Neural cell (in vitro differentiated cells): ENCODE results near the gene TMCC1. TPM values are rescaled to one million over a fixed set of nuclear protein-coding genes. Genes with fewer than 3 reads are reported as not detected.

Source experiments
- H2AFZ ChIP-seq: fragments of 200-600, 300-800 bp; sonication (generic), shearing (Covaris generic); 2 replicates; pipeline ENCODE4 v1.6.0; 2014; ENCODE audit warnings: low read depth, mild to moderate bottlenecking, antibody characterized with exemption, low read length, moderate library complexity
- H3F3A ChIP-seq: fragments of 200-600 bp; shearing (Covaris generic); 2 replicates; pipeline ENCODE4 v1.6.1; 2016; ENCODE audit warnings: mild to moderate bottlenecking, moderate library complexity, mixed read lengths, antibody characterized with exemption, low read length; ENCODE audit not compliant: insufficient read depth, poor library complexity, severe bottlenecking
- H3K27ac ChIP-seq: fragments of 200-600, 300-800 bp; sonication (generic), shearing (Covaris generic); 2 replicates; pipeline ENCODE4 v1.5.1; 2014; ENCODE audit warnings: mild to moderate bottlenecking, low read length, moderate library complexity
- H3K27me3 ChIP-seq: fragments of 300-800, 200-600 bp; sonication (generic), shearing (Covaris generic); 2 replicates; pipeline ENCODE4 v1.6.0; 2014; ENCODE audit warnings: mild to moderate bottlenecking, low read depth, low read length, moderate library complexity; ENCODE audit not compliant: insufficient read depth
- H3K36me3 ChIP-seq: fragments of 300-800, 200-600 bp; sonication (generic), shearing (Covaris generic); 2 replicates; pipeline ENCODE4 v1.5.1; 2014; ENCODE audit warnings: mild to moderate bottlenecking, antibody characterized with exemption, low read length, moderate library complexity; ENCODE audit not compliant: insufficient read depth
- H3K4me2 ChIP-seq: fragments of 300-800, 200-600 bp; sonication (generic), shearing (Covaris generic); 2 replicates; pipeline ENCODE4 v1.6.0; 2014; ENCODE audit warnings: mild to moderate bottlenecking, low read length
- H3K4me3 ChIP-seq: fragments of 300-800, 200-600 bp; sonication (generic), shearing (Covaris generic); 2 replicates; pipeline ENCODE4 v1.5.1; 2014; ENCODE audit warnings: mild to moderate bottlenecking, low read length, moderate library complexity
- H3K79me2 ChIP-seq: fragments of 200-600 bp; shearing (Covaris generic); replicated peaks from 2 replicates; pipeline ENCODE4 v1.6.0; 2014; ENCODE audit warnings: mild to moderate bottlenecking, low read length, moderate library complexity; ENCODE audit not compliant: insufficient read depth
- H3K9ac ChIP-seq: fragments of 300-800, 200-600 bp; sonication (generic), shearing (Covaris generic); 2 replicates; pipeline ENCODE4 v1.6.1; 2016; ENCODE audit warnings: mild to moderate bottlenecking, low read length, mixed read lengths
- H3K9me2 ChIP-seq: fragments of 200-600 bp; shearing (Covaris generic); 2 replicates; pipeline ENCODE4 v1.6.1; 2016; ENCODE audit warnings: mild to moderate bottlenecking, low read length, mixed read lengths; ENCODE audit not compliant: insufficient read depth
- H3K9me3 ChIP-seq: fragments of 200-600, 300-800 bp; sonication (generic), shearing (Covaris generic); 2 replicates; pipeline ENCODE4 v1.6.1; 2016; ENCODE audit warnings: mild to moderate bottlenecking, mixed run types, low read length, moderate library complexity, mixed read lengths
- H4K20me1 ChIP-seq: fragments of 200-600 bp; shearing (Covaris generic); 2 replicates; pipeline ENCODE4 v1.6.1; 2016; ENCODE audit warnings: mild to moderate bottlenecking, mixed run types; ENCODE audit not compliant: insufficient read depth
- EP300 ChIP-seq: fragments of 450-650 bp; conservative IDR thresholded peaks from 2 replicates; pipeline ENCODE4 v1.6.1; 2014; ENCODE audit warnings: antibody characterized with exemption, mild to moderate bottlenecking, moderate library complexity; ENCODE audit not compliant: poor library complexity, severe bottlenecking
- EZH2 ChIP-seq: fragments of 200-600, 300-800 bp; shearing (Covaris generic), sonication (generic); IDR thresholded peaks from 2 replicates; pipeline ENCODE4 v1.6.1; 2014; ENCODE audit warnings: antibody characterized with exemption, low read length, borderline replicate concordance, mild to moderate bottlenecking; ENCODE audit not compliant: insufficient read depth, poor library complexity, severe bottlenecking
- MXI1 ChIP-seq: fragments of 450-650 bp; conservative IDR thresholded peaks from 2 replicates; pipeline ENCODE4 v1.6.1; 2014; ENCODE audit warnings: antibody characterized with exemption, mild to moderate bottlenecking; ENCODE audit not compliant: poor library complexity, severe bottlenecking
- POLR2AphosphoS5 ChIP-seq: IDR thresholded peaks from 2 replicates; pipeline ENCODE4 v1.6.1; 2012
- RAD21 ChIP-seq: fragments of 450-650 bp; conservative IDR thresholded peaks from 2 replicates; pipeline ENCODE4 v1.6.1; 2014; ENCODE audit warnings: antibody characterized with exemption, mild to moderate bottlenecking, moderate library complexity
- SMC3 ChIP-seq: fragments of 450-650 bp; conservative IDR thresholded peaks from 2 replicates; pipeline ENCODE4 v1.6.1; 2014; ENCODE audit warnings: antibody characterized with exemption, mild to moderate bottlenecking, moderate library complexity; ENCODE audit not compliant: poor library complexity
- TAF1 ChIP-seq: IDR thresholded peaks from 2 replicates; pipeline ENCODE4 v1.6.1; 2012; ENCODE audit warnings: low read depth
- polyA plus RNA-seq: library from polyadenylated mRNA; depleted of rRNA; stranded (reverse); fragments of >200 nt; gene quantifications from 2 replicates; pipeline ENCODE4 v1.2.3, GENCODE V29; 2014
- TF ChIP-seq, protein P1 (sequence below): fragments of 450-650 bp; IDR thresholded peaks from 2 replicates; pipeline ENCODE4 v1.5.1; 2014; ENCODE audit warnings: antibody characterized with exemption, mild to moderate bottlenecking, moderate library complexity; ENCODE audit not compliant: poor library complexity, severe bottlenecking
- TF ChIP-seq, protein P2 (sequence below): IDR thresholded peaks from 2 replicates; pipeline ENCODE4 v1.6.1; 2012; ENCODE audit warnings: borderline replicate concordance

The TMCC1 gene
- polyA plus RNA-seq, 1 donor from 2014 or later: 25.0 TPM

DNA sequence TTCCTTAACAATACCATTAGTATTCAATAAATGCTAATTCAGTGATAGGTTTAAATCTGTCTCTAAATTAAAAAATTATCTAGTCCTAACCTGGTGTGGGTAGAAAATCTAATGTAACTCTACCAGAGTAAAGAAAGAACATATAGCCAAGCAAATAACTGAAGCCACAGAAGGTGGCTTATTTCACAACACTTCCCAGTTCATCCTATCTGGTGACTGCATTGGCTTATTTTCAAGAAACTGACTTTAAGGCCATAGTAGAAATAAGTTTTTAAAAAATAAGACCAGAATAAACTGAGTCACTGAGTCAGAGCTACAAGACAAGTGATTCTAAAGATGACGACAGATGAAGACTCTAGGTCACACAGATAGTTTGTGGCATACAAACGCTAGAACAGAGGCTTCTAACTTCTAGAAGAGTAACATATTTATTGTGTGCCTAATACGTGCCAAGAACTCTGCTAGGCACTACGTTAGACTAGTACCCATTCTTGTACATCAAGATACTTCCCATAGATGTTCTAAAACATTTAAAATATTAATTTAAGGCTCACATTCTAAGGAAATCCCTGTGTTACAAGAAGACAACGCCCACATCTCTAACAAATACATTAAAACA lies 25.9 kb downstream of the TMCC1 start:
- Histone ChIP-seq H3F3A (no peaks in the 10 kb centered on the region), H3K27ac (no peak overlapping the region), H3K9me2 (no peaks in the 10 kb centered on the region), H3K4me2 (no peak overlapping the region), H3K79me2 (peaks cover 36% of the 10 kb centered on the region), H3K9ac (no peak overlapping the region), H3K36me3 (no peaks in the 10 kb centered on the region), H3K4me3 (no peak overlapping the region), H3K9me3 (no peaks in the 10 kb centered on the region), H2AFZ (no peak overlapping the region), H4K20me1 (peaks cover 2% of the 10 kb centered on the region), H3K27me3 (no peaks in the 10 kb centered on the region)
- no peak for TF ChIP-seq MXI1
- TF ChIP-seq EZH2: no peak
- no peak for TF ChIP-seq EP300
- TF ChIP-seq, protein P1, sequence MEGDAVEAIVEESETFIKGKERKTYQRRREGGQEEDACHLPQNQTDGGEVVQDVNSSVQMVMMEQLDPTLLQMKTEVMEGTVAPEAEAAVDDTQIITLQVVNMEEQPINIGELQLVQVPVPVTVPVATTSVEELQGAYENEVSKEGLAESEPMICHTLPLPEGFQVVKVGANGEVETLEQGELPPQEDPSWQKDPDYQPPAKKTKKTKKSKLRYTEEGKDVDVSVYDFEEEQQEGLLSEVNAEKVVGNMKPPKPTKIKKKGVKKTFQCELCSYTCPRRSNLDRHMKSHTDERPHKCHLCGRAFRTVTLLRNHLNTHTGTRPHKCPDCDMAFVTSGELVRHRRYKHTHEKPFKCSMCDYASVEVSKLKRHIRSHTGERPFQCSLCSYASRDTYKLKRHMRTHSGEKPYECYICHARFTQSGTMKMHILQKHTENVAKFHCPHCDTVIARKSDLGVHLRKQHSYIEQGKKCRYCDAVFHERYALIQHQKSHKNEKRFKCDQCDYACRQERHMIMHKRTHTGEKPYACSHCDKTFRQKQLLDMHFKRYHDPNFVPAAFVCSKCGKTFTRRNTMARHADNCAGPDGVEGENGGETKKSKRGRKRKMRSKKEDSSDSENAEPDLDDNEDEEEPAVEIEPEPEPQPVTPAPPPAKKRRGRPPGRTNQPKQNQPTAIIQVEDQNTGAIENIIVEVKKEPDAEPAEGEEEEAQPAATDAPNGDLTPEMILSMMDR: no peak
- no peak for TF ChIP-seq TAF1
- TF ChIP-seq, protein P2, sequence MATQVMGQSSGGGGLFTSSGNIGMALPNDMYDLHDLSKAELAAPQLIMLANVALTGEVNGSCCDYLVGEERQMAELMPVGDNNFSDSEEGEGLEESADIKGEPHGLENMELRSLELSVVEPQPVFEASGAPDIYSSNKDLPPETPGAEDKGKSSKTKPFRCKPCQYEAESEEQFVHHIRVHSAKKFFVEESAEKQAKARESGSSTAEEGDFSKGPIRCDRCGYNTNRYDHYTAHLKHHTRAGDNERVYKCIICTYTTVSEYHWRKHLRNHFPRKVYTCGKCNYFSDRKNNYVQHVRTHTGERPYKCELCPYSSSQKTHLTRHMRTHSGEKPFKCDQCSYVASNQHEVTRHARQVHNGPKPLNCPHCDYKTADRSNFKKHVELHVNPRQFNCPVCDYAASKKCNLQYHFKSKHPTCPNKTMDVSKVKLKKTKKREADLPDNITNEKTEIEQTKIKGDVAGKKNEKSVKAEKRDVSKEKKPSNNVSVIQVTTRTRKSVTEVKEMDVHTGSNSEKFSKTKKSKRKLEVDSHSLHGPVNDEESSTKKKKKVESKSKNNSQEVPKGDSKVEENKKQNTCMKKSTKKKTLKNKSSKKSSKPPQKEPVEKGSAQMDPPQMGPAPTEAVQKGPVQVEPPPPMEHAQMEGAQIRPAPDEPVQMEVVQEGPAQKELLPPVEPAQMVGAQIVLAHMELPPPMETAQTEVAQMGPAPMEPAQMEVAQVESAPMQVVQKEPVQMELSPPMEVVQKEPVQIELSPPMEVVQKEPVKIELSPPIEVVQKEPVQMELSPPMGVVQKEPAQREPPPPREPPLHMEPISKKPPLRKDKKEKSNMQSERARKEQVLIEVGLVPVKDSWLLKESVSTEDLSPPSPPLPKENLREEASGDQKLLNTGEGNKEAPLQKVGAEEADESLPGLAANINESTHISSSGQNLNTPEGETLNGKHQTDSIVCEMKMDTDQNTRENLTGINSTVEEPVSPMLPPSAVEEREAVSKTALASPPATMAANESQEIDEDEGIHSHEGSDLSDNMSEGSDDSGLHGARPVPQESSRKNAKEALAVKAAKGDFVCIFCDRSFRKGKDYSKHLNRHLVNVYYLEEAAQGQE: no peak
- TF ChIP-seq RAD21: no peak
- no peak for TF ChIP-seq POLR2AphosphoS5
- TF ChIP-seq SMC3: no peak

DNA sequence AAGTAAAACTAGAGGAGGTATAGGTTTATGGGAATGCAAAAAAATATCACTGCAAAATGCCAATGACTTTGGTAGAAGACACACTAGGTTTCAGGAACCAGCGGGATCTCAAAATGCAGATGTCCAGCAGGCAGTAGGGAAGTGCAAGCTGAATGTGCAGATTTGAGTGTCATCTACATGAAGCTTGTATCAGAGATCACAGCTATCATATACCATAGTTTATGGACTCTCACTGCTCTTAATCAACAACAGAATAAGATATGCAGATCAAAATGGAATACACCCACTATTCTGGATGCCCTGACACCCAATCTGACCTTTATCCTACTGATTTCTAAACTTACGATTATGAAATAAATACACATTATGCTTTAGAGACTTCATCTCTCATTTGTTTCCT lies 27.7 kb downstream of the TMCC1 start:
- no peaks in the 10 kb centered on the region for H3K36me3 ChIP-seq
- no peaks in the 10 kb centered on the region for H3K27me3 ChIP-seq

More for the DNA sequence above, 27.7 kb downstream of the TMCC1 start:
- Histone ChIP-seq H3K27ac (no peak overlapping the region), H3K4me2 (no peak overlapping the region), H3F3A (no peaks in the 10 kb centered on the region), H3K9me3 (no peaks in the 10 kb centered on the region), H4K20me1 (no peaks in the 10 kb centered on the region), H3K9ac (no peak overlapping the region), H2AFZ (no peak overlapping the region), H3K4me3 (no peak overlapping the region), H3K79me2 (peaks cover 32% of the 10 kb centered on the region), H3K9me2 (no peaks in the 10 kb centered on the region)
- TF ChIP-seq RAD21 (no peak), MXI1 (no peak), EP300 (no peak), EZH2 (no peak), SMC3 (no peak), TAF1 (no peak), POLR2AphosphoS5 (no peak)
- TF ChIP-seq, protein P2: no peak
- TF ChIP-seq, protein P1: no peak
